DMS53 treated with DMSO at 0.1 percent for 48 hours (cell line): ENCODE data around the gene IL1F10.

Experiments used
- DNase-seq: peaks from one replicate; lab custom pipeline; 2025; ENCODE audit not compliant: unreplicated experiment; lab: John Stamatoyannopoulos, UW

Gene IL1F10

GRCh38 chr2:113111823-113112287 lies 44.1 kb downstream of the IL1F10 start:
- no peak for DNase-seq

- no peak for DNase-seq
Observed at GRCh38 chr2:113112441-113112840, 44.7 kb downstream of the IL1F10 start.

- no peak for DNase-seq
Observed at GRCh38 chr2:113112871-113113270, 45.1 kb downstream of the IL1F10 start.

- DNase-seq, result no peak
Observed at GRCh38 chr2:113113807-113114206, 46.0 kb downstream of the IL1F10 start.

- no peak for DNase-seq
Observed at GRCh38 chr2:113114224-113114945, 46.6 kb downstream of the IL1F10 start.

- no peak for DNase-seq
Observed at GRCh38 chr2:113114996-113115395, 47.2 kb downstream of the IL1F10 start.

- DNase-seq, result no peak
Observed at GRCh38 chr2:113116100-113116958, 48.6 kb downstream of the IL1F10 start.

- no peak for DNase-seq
Observed at GRCh38 chr2:113117541-113118262, 49.9 kb downstream of the IL1F10 start.

GRCh38 chr2:113118263-113118657 lies 50.5 kb downstream of the IL1F10 start:
- DNase-seq, result no peak

- no peak for DNase-seq
Observed at GRCh38 chr2:113119111-113119510, 51.3 kb downstream of the IL1F10 start.

- DNase-seq, result no peak
Observed at GRCh38 chr2:113120861-113121260, 53.1 kb downstream of the IL1F10 start.

GRCh38 chr2:113122364-113122763 lies 54.6 kb downstream of the IL1F10 start:
- DNase-seq, result no peak

- DNase-seq, result no peak
Observed at GRCh38 chr2:113123726-113124125, 56.0 kb downstream of the IL1F10 start.

GRCh38 chr2:113124181-113124961 lies 56.6 kb downstream of the IL1F10 start:
- no peak for DNase-seq
